ENCODE results near the gene GGACT.

GRCh38 chr13:100565286-100565685, 23.3 kb downstream of the GGACT start:
- TF ChIP-seq GATA3 (IDR thresholded peaks at IDR 0.05; ENCODE audit: low read depth, low read length) (no peak), GATA2 (IDR thresholded peaks at IDR 0.05; ENCODE audit: low read depth, low read length) (no peak)
